Smooth muscle cell (in vitro differentiated cells): ENCODE measurements around the gene PPP6R2. TPM values are rescaled to one million over a fixed set of nuclear protein-coding genes. Genes with fewer than 3 reads are reported as not detected.

Experiments used
- DNase-seq: peaks from one replicate; lab custom pipeline; 2025; ENCODE audit not compliant: unreplicated experiment; lab: John Stamatoyannopoulos, UW
- H2AFZ ChIP-seq: fragments of 200-600 bp; sonication (generic); 2 replicates; pipeline ENCODE4 v1.6.0; 2016; ENCODE audit warnings: antibody characterized with exemption, low read depth, mild to moderate bottlenecking
- H3F3A ChIP-seq: fragments of 200-600 bp; sonication (generic); 2 replicates; pipeline ENCODE4 v1.6.0; 2017; ENCODE audit warnings: antibody characterized with exemption, low read depth
- H3K27ac ChIP-seq: fragments of 200-600 bp; sonication (generic); 2 replicates; pipeline ENCODE4 v1.5.1; 2016; ENCODE audit warnings: low read depth, mild to moderate bottlenecking
- H3K27me3 ChIP-seq: fragments of 200-600 bp; sonication (generic); 2 replicates; pipeline ENCODE4 v1.6.1; 2016; ENCODE audit warnings: low read depth, mild to moderate bottlenecking
- H3K36me3 ChIP-seq: fragments of 200-600 bp; sonication (generic); 2 replicates; pipeline ENCODE4 v1.5.1; 2016; ENCODE audit warnings: low read depth
- H3K4me1 ChIP-seq: fragments of 200-600 bp; sonication (generic); 2 replicates; pipeline ENCODE4 v1.5.1; 2016; ENCODE audit warnings: low read depth
- H3K4me2 ChIP-seq: fragments of 200-600 bp; sonication (generic); 2 replicates; pipeline ENCODE4 v1.6.0; 2016; ENCODE audit warnings: mild to moderate bottlenecking
- H3K4me3 ChIP-seq: fragments of 200-600 bp; sonication (generic); 2 replicates; pipeline ENCODE4 v1.5.1; 2016; ENCODE audit warnings: mild to moderate bottlenecking
- H3K79me2 ChIP-seq: fragments of 200-600 bp; sonication (generic); 2 replicates; pipeline ENCODE4 v1.6.0; 2016; ENCODE audit warnings: low read depth, mild to moderate bottlenecking
- H3K9ac ChIP-seq: fragments of 200-600 bp; sonication (generic); 2 replicates; pipeline ENCODE4 v1.6.0; 2016; ENCODE audit warnings: low read depth
- H3K9me3 ChIP-seq: fragments of 200-600 bp; sonication (generic); replicated peaks from 2 replicates; pipeline ENCODE4 v1.5.1; 2016; ENCODE audit warnings: low read depth
- H4K20me1 ChIP-seq: fragments of 200-600 bp; sonication (generic); 2 replicates; pipeline ENCODE4 v1.6.0; 2016; ENCODE audit warnings: low read depth
- WGBS: methylation state at CpG from one replicate; pipeline ENCODE4 v1.1.7; 2016; ENCODE audit warnings: low lambda C conversion rate; 5-methylcytosine and 5-hydroxymethylcytosine counted together
- polyA plus RNA-seq: library from polyadenylated mRNA; unstranded; fragments of >200 nt; fragmentation: Nextera tagmentation; extraction: Ambion mirVana; gene quantifications from 2 replicates; pipeline ENCODE4 v1.2.1, GENCODE V29; 2016
- total RNA-seq: library from RNA; depleted of rRNA; stranded (reverse); fragments of >200 nt; gene quantifications from 2 replicates; pipeline ENCODE4 v1.2.3, GENCODE V29; 2014
- TF ChIP-seq, protein P1 (sequence below): fragments of 200-600 bp; sonication (generic); IDR thresholded peaks from 2 replicates; pipeline ENCODE4 v1.5.1; 2017; ENCODE audit warnings: borderline replicate concordance, mild to moderate bottlenecking, antibody characterized with exemption; ENCODE audit not compliant: insufficient read depth, poor library complexity, severe bottlenecking

The PPP6R2 gene
- total and polyA plus RNA-seq, 2 experiments from 2014 or later = 24.6 to 36.3 TPM

DNA sequence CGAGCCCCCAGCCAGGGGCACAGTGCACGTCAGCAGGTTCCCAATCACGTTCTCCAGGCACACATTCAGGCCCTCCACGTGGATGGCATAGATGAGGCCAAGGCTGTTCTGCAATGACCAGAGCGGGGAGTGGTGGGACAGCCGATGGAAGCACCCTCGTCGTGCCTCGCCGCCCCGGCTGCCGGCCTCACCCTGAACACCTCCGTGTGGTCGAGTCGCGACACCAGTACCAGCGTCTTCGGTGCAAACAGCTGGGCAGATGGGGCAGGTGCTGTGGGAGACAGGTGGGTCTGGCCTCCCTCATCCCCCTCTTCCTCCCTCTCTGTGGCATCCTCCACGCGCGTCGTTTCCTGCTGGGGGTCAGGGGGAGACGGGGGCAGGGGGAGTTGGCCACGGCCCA lies 124.2 kb downstream of the PPP6R2 start:
- peaks cover 46% of the 10 kb centered on the region for H3K79me2 ChIP-seq
- 95% methylated on average over 23 of the region's 24 CpGs for WGBS

DNA sequence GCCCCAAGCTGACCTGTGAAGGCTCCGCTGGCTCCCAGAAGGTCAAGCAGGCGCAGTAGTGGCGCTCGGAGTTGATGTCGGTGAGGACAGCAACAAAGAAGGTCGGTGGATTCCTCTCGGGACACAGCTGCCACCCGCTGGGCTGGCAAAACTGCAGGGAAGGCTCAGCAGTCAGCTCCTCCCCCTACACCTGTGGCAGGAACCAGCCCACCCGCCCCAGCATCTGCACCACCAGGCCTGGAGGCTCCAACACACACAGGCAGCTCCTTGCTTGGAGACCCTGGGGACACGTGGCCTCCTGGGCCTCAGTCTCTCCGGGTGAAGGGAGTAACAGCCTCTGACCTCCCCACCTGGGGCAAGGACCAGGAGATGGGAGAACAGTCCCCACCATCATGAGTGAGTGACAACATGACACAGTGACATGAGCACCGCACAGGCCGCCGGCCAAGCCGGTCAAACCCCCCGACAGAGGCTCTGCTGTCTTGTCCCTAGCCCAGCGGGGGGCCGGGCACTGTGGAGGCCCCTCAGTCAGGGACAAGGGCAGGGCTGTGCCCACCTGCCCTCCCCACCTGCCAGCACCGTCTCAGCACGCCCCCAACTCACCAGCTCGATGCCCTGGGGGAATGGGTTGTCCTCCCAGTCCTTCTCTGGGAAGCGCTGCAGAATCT lies 124.8 kb downstream of the PPP6R2 start:
- Histone ChIP-seq H3K4me1 (peaks cover 6% of the 10 kb centered on the region), H3K36me3 (no peaks in the 10 kb centered on the region), H3K4me3 (no peak overlapping the region), H3K9ac (no peak overlapping the region), H3K79me2 (peaks cover 51% of the 10 kb centered on the region), H3K27me3 (no peaks in the 10 kb centered on the region), H3K27ac (no peak overlapping the region), H4K20me1 (peaks cover 80% of the 10 kb centered on the region), H3K9me3 (no peaks in the 10 kb centered on the region), H3K4me2 (no peak overlapping the region), H2AFZ (no peak overlapping the region), H3F3A (no peaks in the 10 kb centered on the region)
- WGBS = 96% methylated on average over 22 of the region's 22 CpGs
- DNase-seq = no peak
- TF ChIP-seq, protein P1, sequence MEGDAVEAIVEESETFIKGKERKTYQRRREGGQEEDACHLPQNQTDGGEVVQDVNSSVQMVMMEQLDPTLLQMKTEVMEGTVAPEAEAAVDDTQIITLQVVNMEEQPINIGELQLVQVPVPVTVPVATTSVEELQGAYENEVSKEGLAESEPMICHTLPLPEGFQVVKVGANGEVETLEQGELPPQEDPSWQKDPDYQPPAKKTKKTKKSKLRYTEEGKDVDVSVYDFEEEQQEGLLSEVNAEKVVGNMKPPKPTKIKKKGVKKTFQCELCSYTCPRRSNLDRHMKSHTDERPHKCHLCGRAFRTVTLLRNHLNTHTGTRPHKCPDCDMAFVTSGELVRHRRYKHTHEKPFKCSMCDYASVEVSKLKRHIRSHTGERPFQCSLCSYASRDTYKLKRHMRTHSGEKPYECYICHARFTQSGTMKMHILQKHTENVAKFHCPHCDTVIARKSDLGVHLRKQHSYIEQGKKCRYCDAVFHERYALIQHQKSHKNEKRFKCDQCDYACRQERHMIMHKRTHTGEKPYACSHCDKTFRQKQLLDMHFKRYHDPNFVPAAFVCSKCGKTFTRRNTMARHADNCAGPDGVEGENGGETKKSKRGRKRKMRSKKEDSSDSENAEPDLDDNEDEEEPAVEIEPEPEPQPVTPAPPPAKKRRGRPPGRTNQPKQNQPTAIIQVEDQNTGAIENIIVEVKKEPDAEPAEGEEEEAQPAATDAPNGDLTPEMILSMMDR = no peak

More for the DNA sequence above, 124.2 kb downstream of the PPP6R2 start:
- no peaks in the 10 kb centered on the region for H3K27me3 ChIP-seq
- DNase-seq = no peak
- H3K9ac ChIP-seq = no peak overlapping the region
- H3K9me3 ChIP-seq = no peaks in the 10 kb centered on the region
- H3K4me2 ChIP-seq = no peak overlapping the region
- TF ChIP-seq, protein P1 = no peak
- H3K27ac ChIP-seq = no peak overlapping the region
- no peak overlapping the region for H2AFZ ChIP-seq
- H3K4me3 ChIP-seq = no peak overlapping the region
- no peaks in the 10 kb centered on the region for H3F3A ChIP-seq
- peaks cover 74% of the 10 kb centered on the region for H4K20me1 ChIP-seq
- H3K36me3 ChIP-seq = no peaks in the 10 kb centered on the region
- H3K4me1 ChIP-seq = peaks cover 6% of the 10 kb centered on the region

DNA sequence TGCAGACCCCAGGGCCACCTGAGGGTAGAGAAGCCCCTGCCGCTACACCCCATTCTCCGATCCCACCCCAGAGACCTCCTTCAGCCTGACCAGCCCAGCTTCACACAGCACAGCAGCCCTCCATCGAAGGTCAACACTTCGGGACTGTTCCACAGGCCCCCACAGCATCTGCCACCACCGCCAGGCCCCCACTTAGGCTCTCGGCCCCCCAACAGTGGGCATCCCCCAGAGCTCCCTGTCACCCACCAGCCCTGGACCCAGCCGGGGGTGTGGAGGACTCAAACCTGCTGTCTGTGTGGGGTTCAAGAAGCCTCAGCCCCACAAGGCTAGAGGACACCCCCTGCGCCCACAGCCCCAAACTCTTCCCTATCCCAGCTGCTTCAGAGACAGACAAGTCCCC lies 125.5 kb downstream of the PPP6R2 start:
- DNase-seq = no peak
- Histone ChIP-seq H3F3A (no peaks in the 10 kb centered on the region), H3K79me2 (peaks cover 58% of the 10 kb centered on the region), H3K4me3 (no peak overlapping the region), H2AFZ (no peak overlapping the region), H3K27ac (no peak overlapping the region), H3K4me1 (peaks cover 11% of the 10 kb centered on the region), H3K36me3 (no peaks in the 10 kb centered on the region), H3K9me3 (no peaks in the 10 kb centered on the region), H3K4me2 (no peak overlapping the region), H3K27me3 (no peaks in the 10 kb centered on the region), H3K9ac (no peak overlapping the region), H4K20me1 (peaks cover 84% of the 10 kb centered on the region)
- WGBS = 98% methylated on average over 8 of the region's 8 CpGs
- TF ChIP-seq, protein P1 = no peak
